Skin of body (tissue), 2 donors: ENCODE measurements around the gene ERLEC1. TPM values are rescaled to one million over a fixed set of nuclear protein-coding genes. Genes with fewer than 3 reads are reported as not detected.
"Not testable (repeated sequence)": the region's sequence is repeated elsewhere in the genome, so short reads cannot be mapped to it uniquely, and the experiment has no call there.

ENCODE experiments used
- DNase-seq: peaks from one replicate; lab custom pipeline; 2025; lab: John Stamatoyannopoulos, UW
- total RNA-seq: library from RNA; depleted of rRNA; stranded (reverse); fragments of >200 nt; gene quantifications from one replicate; pipeline ENCODE4 v1.2.3, GENCODE V29; 2014

ERLEC1 gene, protein sequence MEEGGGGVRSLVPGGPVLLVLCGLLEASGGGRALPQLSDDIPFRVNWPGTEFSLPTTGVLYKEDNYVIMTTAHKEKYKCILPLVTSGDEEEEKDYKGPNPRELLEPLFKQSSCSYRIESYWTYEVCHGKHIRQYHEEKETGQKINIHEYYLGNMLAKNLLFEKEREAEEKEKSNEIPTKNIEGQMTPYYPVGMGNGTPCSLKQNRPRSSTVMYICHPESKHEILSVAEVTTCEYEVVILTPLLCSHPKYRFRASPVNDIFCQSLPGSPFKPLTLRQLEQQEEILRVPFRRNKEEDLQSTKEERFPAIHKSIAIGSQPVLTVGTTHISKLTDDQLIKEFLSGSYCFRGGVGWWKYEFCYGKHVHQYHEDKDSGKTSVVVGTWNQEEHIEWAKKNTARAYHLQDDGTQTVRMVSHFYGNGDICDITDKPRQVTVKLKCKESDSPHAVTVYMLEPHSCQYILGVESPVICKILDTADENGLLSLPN
- 50.9 TPM for total RNA-seq

DNA sequence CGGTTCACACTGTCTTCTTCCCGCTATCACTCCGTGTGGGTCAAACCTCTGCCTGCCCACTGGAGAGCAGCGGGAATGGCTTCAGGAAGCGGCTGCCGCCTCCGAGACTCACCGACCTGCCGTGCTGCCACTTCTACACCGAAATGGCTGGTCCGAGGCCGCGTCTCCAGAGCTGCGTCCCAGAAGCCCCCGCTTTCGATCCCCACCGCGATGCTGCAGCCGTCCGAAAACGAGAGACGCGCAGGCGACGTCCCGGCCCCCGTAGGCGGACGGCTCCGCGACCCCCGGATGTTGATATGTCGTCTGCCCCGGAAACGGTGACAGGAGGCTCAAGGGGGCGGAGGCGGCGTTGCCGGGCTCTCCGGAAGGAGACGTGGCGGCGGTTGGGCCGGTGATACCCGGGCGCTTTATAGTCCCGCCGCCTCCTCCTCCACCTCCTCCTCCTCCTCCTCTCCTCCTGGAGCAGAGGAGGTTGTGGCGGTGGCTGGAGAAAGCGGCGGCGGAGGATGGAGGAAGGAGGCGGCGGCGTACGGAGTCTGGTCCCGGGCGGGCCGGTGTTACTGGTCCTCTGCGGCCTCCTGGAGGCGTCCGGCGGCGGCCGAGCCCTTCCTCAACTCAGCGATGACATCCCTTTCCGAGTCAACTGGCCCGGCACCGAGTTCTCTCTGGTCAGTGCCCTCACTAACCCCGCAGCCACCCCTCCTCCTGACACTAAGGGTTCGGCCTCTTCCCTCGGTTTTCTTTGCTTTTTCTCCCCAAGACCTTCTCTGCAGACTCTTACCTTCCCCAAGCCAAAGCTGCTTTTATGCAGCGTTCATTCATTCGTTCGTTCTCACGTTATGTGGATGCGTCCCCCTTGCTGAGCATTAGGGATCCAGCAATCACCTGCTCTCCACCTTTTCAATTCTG, at the start of gene ERLEC1, which contains the start of gene ASB3:
ERLEC1 (plus strand) TSS at position 340 of the 909 bp plus-strand sequence; CDS start at position 507, 167 bp downstream.
ASB3 (minus strand) TSS at position 249 of the 909 bp plus-strand sequence. CDS start 21,381 bp downstream, outside the sequence.
- DNase-seq = peak; percentile 94

DNA sequence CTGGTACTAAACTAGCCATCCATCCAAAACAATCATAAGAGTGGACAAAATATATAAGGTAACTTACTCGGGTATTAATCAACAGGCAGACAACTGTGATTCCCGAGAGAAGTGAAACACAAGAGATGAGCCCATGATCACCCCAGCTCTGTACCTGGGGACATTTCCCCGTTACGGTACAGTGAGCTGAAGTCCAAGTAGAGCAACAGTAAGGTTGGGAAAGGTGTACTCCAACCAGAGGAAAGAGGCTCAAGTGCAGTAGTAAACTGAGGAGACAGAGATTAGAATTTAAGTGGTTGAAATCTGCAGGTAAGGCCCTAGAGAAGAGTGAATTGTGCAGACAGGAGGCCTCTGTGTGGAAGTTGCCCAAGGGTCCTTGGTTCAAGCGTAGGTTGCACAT, 49.8 kb upstream of the ERLEC1 start:
- no peak for DNase-seq

DNA sequence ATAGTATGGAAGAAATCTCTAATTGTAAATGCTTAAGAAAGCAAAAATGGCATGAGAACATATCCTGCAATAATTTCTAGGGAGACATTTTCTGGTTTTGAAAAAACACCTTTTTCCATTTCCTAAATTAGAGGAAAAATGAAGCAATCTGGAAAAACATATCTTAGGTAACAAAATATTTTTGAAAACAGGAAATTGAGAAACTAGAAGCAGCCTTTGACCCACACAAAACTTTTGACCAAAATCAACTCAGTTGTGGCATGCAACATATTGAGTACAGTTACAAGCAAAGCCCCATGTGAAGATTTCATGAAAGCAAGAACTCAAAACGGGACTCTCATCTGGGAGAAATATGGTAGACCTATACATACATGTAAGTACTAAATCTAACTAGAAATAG, 47.8 kb upstream of the ERLEC1 start:
- DNase-seq = no peak

DNA sequence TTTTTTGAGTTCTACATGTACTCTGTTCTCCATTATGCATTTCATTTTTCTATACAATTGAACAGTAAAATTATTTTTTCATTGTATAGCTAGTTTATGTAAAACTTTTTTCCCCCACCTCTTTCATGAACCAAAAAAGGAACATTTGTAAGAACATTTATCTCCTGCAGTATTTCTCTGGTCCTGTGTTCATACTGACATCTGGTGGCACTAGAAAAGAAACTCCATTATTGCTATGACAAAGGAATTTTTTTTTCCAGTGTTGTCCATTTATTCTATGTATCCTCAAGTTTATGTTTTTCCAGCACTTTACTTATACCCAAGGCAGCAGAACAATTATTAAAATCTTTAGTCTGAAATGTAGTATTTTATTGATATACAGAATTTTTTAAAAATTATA, 46.7 kb upstream of the ERLEC1 start:
- no peak for DNase-seq

DNA sequence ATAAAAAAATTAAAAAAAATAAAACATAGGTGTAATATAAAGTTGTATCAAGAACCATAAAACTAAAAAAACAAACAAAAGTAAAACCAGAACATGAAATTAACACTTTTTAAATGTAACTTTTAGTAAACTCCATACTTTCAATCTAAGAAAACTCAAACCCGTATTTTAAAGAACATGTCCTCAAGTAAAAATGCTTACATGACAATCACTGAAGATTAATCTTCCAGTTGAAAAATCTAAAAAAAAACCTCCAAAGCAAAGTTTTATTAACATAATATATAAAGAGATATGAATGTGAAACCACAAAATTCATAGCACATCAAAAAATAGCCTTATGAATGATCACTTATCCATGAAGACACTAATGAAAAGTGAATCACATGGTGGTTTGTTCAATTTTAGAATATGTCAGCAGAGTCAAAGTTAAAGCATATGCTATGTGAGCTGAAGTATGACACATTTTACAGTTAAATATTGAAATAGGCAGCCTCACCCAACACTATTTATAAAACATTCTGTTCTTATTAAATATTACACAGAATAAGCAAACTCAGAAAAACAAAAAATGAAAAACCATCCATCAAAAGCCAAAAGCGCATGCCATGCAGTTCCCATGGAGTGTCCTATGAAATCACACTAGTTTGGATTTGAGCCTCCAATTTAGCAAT, 42.3 kb upstream of the ERLEC1 start:
- DNase-seq = peak; percentile 63

DNA sequence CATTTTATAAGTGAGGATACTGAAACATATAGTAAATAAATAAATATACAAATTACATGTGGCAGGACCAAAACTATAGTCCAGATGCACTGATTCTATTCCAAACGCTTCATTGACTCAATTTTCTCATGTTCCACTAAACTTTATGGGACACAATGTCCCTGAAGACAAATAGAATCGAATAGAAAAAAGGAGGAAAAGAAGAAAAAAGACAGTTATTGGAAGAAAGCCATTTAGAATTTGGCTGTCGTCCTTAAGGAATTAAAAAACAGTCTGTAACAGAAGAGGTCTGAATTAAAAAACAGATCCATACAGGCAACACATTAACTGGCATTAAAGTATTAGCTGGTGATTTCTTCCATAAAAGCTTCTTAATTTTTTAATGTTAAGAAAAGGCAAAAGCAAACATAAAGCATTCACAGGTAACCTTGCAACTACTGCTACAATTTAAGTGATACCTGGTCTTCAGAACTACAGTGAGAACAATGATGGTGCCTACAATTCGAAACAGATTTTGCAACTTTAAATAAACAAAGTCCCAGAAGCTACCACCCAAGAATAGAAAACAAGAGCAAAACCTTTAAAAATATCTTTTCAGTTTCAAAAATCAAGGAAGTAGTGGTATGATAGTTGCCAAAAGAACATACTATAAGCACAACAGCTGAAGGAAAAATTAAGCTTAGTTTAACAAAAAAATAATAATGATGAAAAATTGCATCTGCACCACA, 36.6 kb upstream of the ERLEC1 start:
- DNase-seq = no peak

DNA sequence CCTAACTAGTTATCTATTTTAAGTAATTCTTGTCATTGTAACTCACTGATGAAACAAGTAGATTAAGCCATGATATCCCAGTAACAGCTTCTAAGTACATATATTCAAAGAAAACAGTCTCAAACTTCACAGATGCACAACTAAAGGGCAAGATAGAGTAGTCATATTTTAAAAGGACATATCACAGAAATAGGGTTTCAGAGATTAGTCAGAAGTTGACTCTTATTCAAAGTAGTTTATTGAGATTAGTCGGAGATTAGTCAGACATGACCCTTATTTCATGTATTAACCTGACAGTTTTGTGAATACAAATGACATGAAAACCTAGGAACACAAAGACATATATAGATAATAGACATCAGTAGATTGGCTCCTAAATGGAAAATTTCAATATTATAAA, 35.1 kb upstream of the ERLEC1 start:
- no peak for DNase-seq

DNA sequence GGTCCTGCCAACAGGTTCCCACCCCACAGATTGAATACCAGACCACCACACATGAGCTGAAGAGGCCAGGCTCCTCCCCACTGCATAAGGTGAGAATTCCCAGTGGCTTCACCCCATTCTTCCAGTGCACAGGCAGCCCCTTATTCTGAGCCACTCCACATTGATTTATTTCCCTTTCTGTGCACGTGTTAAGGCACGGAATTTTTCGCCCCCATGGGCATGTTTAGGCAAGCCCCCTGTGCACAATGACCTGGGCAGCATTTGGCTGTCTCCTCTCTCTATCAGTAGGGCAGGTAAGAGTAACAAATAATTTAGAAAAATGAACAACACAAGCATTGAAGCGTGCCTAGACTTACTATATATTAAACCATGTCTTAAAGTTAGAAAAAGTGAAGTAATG, 34.5 kb upstream of the ERLEC1 start:
- DNase-seq = no peak

DNA sequence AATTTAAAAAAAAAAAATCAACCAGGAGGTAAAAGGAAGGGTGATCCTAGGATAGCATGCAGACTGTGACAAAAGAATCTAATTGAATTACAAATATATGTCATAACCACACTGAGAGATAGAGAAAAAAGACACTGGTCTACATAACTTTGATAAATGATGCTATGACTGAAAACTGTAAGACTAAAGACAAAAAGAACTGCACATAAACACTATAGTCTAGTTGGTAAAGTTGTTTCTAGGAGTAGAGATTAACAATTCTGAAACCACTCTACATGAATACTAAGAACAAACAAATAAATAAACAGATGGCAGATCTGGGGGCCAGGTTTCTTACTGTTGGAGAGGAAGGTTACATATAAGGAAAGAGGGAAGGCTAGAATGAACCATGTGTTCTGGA, 33.8 kb upstream of the ERLEC1 start:
- DNase-seq = no peak

DNA sequence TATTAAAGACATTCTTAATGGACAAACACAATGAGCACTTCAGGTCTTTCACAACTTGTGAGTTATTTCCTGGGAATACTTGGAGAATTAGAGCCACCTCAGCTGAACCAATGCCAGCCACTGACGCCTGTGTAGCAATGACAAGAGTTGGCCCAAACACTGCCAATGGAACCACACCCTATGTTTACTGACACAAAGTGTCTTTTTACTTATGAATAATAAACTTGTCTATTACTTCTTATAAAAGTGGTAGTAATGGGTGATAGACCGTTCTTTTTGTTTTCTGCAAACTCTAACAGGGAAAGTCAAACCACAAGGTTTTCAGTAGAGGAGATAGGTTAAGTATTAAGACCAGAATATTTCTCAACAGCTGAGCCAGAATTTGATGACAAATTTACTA, 31.7 kb upstream of the ERLEC1 start:
- no peak for DNase-seq

DNA sequence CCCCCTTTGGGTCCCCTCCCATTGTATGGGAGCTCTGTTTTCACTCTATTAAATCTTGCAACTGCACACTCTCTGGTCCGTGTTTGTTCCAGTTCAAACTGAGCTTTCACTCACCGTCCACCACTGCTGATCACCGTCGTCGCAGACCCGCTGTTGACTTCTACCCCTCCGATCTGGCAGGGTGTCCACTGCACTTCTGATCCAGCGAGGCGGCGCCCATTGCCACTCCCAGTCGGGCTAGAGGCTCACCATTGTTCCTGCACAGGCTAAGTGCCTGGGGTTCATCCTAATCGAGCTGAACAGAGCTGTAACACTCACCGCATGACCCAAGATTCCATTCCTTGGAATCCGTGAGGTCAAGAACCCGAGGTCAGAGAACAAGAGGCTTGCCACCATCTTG, 30.2 kb upstream of the ERLEC1 start:
- DNase-seq = no peak

DNA sequence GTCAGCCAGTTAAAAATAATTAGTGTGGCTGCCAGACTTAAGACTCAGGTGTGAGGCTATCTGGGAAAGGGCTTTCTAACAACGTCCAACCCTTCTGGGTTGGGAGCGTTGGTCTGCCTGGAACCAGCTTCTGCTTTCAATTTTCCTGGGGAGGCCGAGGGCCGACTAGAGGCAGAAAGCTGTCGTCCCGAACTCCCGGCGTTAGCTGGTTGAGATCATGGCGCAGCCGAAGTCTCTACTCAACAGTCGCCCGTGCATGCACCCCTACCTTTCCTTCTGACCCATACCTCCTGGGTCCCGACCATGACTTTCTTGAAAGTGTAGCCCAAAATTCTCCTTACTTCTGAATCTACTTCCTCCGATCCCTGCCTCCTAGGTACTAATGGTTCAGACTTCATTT, 29.6 kb upstream of the ERLEC1 start:
- DNase-seq = not testable (repeated sequence)

DNA sequence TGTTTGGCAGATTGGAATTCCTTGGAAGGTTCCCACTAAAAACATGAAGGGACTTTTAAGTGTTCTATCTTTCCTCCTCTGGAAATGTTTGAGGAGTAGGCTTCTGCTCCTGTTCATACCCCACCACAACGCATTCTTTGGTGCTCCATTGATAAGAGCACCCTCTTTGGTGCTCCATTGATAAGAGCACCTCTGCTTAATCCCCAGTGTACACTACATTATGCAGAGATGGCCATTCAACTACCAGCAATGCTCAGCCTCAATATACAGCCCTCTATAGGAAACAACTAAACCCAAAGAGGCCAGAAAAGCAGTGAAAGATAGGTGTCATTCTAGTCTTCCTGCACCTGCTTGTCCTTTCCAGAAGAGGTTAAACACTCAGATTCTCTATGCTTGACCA, 21.1 kb upstream of the ERLEC1 start:
- DNase-seq = no peak

DNA sequence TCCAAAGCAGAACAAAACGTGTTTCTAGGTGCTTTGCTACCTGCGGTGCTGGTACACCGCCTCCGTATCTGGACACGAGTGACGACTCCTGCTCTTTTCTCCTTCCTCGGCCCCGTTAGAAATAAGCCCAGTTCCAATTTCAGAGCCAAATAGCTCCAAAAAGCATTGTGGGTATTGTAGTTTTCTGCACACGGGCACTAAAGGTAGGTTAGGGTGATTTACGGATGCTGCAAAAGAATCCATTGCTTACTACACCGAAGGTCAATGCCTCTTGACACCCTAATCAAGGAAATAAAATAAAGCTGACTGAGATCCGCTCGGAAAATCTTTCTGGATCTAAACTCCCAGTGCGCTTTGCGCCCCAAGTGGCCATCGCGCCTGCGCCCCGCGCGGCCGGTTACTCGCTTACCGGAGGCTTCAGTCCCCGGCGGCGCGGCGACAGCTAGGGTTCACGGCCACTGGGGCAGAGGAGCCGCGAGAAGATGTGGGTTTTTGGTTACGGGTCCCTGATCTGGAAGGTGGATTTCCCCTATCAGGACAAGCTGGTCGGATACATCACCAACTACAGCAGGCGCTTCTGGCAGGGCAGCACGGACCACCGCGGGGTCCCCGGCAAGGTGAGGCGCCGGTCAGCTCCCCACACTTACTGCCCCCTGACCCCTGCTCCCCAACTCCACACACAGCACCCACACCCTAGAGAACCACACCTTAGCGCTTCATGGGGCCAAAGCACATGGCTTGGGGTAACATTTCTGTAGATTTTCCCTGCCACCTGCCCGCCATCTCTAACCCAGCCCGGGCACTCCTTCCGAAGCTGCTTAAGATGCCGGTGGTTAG, 19.2 kb upstream of the ERLEC1 start, which contains the start of gene CHAC2:
CHAC2 (plus strand) TSS at position 400 of the 837 bp plus-strand sequence; CDS start at position 483, 83 bp downstream.
- DNase-seq = peak; percentile 61

DNA sequence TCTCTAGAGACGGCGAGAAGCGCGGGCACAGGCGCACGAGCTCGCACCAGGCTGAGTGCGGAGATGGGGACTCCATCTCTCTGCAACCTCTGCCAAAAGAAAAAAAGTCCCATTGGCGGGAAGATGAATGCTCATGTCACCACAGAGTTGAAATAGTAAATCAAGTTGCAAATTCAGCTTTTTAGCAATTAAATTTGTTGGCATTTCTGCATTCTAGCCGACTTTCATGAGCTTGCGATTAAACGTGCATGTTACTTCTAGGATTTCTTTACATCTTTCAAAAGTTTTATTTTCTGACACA, 18.7 kb upstream of the ERLEC1 start:
- DNase-seq = no peak

DNA sequence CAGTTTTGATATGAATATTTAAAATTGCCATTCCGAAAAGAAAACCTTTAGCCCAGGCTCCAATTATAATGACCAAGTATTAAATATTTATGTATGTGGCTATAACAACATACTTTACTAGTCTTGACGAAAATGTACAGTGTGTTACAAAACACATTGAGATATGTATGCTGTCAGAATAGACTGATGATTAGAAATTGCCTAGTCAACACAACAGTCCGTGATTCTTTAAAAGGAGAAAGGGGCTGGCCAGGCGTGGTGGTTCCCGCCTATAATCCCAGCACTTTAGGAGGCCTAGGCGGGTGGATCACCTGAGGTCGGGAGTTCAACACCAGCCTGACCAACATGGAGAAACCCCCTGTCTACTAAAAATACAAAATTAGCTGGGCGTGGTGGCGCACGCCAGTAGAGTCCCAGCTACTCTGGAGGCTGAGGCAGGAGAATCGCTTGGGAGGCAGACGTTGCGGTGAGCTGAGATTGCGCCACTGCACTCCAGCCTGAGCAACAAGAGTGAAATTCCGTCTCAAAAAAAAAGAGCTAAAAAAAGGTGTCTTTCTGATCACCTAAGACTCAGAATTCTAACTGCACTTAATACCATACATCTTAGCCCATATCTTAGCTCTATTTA, 17.4 kb upstream of the ERLEC1 start:
- no peak for DNase-seq

DNA sequence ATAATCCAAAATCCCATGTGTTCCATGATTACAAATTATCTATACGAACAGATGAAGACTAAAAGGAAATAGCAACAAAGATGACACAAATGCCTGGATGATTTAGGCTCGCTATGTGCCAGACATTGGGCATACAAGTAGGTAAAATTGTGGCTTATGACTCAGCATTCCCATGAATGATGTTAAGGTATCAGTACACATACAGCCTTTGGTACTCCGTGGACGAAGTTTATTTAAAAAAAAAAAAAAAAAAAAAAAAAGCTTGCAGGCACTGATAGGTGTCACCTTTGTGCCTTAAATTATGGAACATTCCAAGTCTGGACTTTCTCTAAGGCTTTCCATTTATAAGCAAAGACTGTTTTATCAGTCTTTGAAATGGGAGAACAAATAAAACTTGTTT, 16.6 kb upstream of the ERLEC1 start:
- no peak for DNase-seq

DNA sequence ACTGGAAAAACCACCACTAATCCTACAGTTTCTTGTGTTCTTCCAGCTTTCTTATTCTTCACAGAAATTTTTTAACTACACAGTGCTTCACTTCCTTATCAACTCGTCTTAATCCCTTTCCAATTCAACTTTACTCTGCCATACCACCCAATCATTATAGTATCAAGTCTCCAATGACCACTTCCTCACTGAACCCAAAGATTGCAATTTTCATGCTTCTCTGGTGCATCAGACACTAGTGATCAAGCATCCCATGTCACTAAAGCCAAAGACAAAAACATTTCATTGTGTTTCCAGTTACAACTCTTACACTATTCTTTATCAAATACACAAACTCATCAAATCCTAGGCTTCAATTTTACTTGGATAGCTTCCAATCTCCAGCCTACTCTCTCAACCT, 9.7 kb upstream of the ERLEC1 start:
- DNase-seq = no peak

DNA sequence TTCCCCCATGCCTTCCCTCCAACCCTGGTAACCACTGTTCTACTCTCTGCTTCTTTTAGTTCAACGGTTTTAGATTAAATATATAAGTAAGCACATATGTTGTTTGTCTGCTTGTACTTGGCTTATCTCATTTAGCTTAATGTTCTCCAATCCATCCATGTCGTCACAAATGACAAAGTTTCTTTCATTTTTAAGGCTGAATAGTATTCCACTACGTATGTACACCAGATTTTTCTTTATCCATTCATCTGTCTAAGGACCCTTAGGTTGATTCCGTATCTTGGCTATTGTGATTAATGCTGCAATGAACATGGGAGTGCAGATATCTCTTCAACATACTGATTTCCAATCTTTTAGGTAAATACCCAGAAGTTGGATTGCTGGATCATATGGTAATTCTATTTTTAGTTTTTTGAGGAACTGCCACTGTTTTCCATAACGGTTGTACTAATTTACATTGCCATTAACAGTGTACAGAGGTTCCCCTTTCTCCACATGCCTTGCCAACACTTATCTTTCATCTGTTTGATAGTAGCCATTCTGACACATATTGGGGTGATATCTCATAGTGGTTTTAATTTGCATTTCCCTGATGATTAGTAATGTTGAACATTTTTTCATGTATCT, 8.2 kb upstream of the ERLEC1 start:
- DNase-seq = no peak
